ENCODE results near the gene PCBP3.

GRCh38 chr21:45895778-45896370, 252.3 kb downstream of the PCBP3 start:
- TF ChIP-seq CTCF (IDR thresholded peaks at IDR 0.05; ENCODE audit: extremely low read depth in 1 of 2, insufficient read depth in 1 of 2, low read depth in 1 of 2, low read length in 2 of 2) (no peak), POLR2A (IDR thresholded peaks at IDR 0.05; ENCODE audit: low read depth, low read length) (no peak), EZH2 (IDR thresholded peaks at IDR 0.05; ENCODE audit: borderline replicate concordance, low read depth, low read length, severe bottlenecking) (no peak), JUN (IDR thresholded peaks at IDR 0.05; ENCODE audit: borderline replicate concordance, insufficient read depth, insufficient read length, low read depth) (no peak), POLR2AphosphoS5 (IDR thresholded peaks at IDR 0.05; ENCODE audit: insufficient read depth, low read depth, low read length) (no peak), GATA2 (IDR thresholded peaks at IDR 0.05; ENCODE audit: insufficient read depth, insufficient read length, low read depth, low read length) (no peak), MAX (IDR thresholded peaks at IDR 0.05; ENCODE audit: insufficient read depth, insufficient read length) (no peak), MYC (IDR thresholded peaks at IDR 0.05; ENCODE audit: low read depth, low read length) (no peak), FOS (IDR thresholded peaks at IDR 0.05; ENCODE audit: borderline replicate concordance, insufficient read depth, low read length) (no peak)

Measured in endothelial cell of umbilical vein (primary cell).